Esophagus (tissue), 2 donors: Measurements from ENCODE around the gene S100A7. TPM values are rescaled to one million over a fixed set of nuclear protein-coding genes. Genes with fewer than 3 reads are reported as not detected.
"Not testable (repeated sequence)": the region's sequence is repeated elsewhere in the genome, so short reads cannot be mapped to it uniquely, and the experiment has no call there.

Source experiments
- H3K27ac ChIP-seq, 2 donors: one replicate each; pipeline ENCODE4 v1.5.1; 2013; ENCODE audit warnings: low read depth in 2 of 2, mild to moderate bottlenecking in 2 of 2, inconsistent platforms in 1 of 2, low read length in 1 of 2, moderate library complexity in 1 of 2
- H3K27me3 ChIP-seq, 2 donors: one replicate each; pipeline ENCODE4 v1.6.1; 2013; ENCODE audit warnings: low read length in 2 of 2, control low read depth in 1 of 2, mild to moderate bottlenecking in 1 of 2; ENCODE audit not compliant: insufficient read depth in 2 of 2, control insufficient read depth in 1 of 2
- H3K36me3 ChIP-seq, 2 donors: one replicate each; pipeline ENCODE4 v1.6.1; 2013; ENCODE audit warnings: low read length in 1 of 2; ENCODE audit not compliant: control insufficient read depth in 2 of 2, insufficient read depth in 2 of 2
- H3K4me1 ChIP-seq, 2 donors: one replicate each; pipeline ENCODE4 v1.6.1; 2013; ENCODE audit warnings: low read length in 1 of 2; ENCODE audit not compliant: control insufficient read depth in 2 of 2, insufficient read depth in 2 of 2
- H3K4me3 ChIP-seq, 2 donors: one replicate each; pipeline ENCODE4 v1.5.1; 2013; ENCODE audit warnings: low read length in 2 of 2, mild to moderate bottlenecking in 2 of 2, low read depth in 1 of 2, moderate library complexity in 1 of 2
- H3K9me3 ChIP-seq, 2 donors: one replicate each; pipeline ENCODE4 v1.6.1; 2013; ENCODE audit warnings: mild to moderate bottlenecking in 2 of 2, low read depth in 1 of 2, low read length in 1 of 2, moderate library complexity in 1 of 2; ENCODE audit not compliant: control insufficient read depth in 2 of 2, insufficient read depth in 1 of 2
- WGBS, 2 donors: extraction: QIAGEN DNeasy Blood & Tissue Kit; methylation state at CpG; one replicate each; pipeline ENCODE4 v1.1.7; 2013; 5-methylcytosine and 5-hydroxymethylcytosine counted together
- polyA plus RNA-seq, 2 donors: library from polyadenylated mRNA; stranded (reverse); fragments of 200-250 nt; gene quantifications; one replicate each; pipeline ENCODE4 v1.2.3, GENCODE V29; 2013
- donor health status: healthy with polysubstance abuse.
- donor health status: Bipolar disorder and iron deficiency.

The S100A7 gene
- polyA plus RNA-seq, 2 donors: 115 to 689 TPM

GRCh38 chr1:153459655-153460054 is 796 bp downstream of the S100A7 start:
- Histone ChIP-seq H3K4me3 (no peak overlapping the region), H3K4me1 (peaks cover 0 to 2% of the 10 kb centered on the region in 2 donors), H3K36me3 (no peaks in the 10 kb centered on the region), H3K27ac (no peak overlapping the region), H3K27me3 (no peaks in the 10 kb centered on the region), H3K9me3 (no peaks in the 10 kb centered on the region)
- 74 to 86% methylated on average over 2 of the region's 2 CpGs for WGBS, 2 donors

GRCh38 chr1:153456396-153456795 is 4.1 kb downstream of the S100A7 start:
- Histone ChIP-seq H3K36me3 (no peaks in the 10 kb centered on the region), H3K27me3 (no peaks in the 10 kb centered on the region), H3K4me1 (peaks cover 0 to 2% of the 10 kb centered on the region in 2 donors), H3K4me3 (no peak overlapping the region), H3K27ac (no peak overlapping the region), H3K9me3 (no peaks in the 10 kb centered on the region)
- 48 to 68% methylated on average over 1 of the region's 1 CpG for WGBS, 2 donors

- not testable (repeated sequence) for H3K4me3 ChIP-seq, H3K36me3 ChIP-seq, H3K9me3 ChIP-seq, H3K27ac ChIP-seq, H3K27me3 ChIP-seq, H3K4me1 ChIP-seq
- 85 to 86% methylated on average over 4 of the region's 4 CpGs for WGBS, 2 donors
Observed at GRCh38 chr1:153448851-153449250, 11.6 kb downstream of the S100A7 start.

GRCh38 chr1:153447498-153448170 is 12.8 kb downstream of the S100A7 start:
- 80 to 84% methylated on average over 1 of the region's 1 CpG for WGBS, 2 donors
- peaks cover 0 to 2% of the 10 kb centered on the region in 2 donors for H3K27me3 ChIP-seq

GRCh38 chr1:153444078-153444477 is 16.4 kb downstream of the S100A7 start:
- WGBS, 2 donors: 62 to 67% methylated on average over 5 of the region's 5 CpGs
- H3K27me3 ChIP-seq: no peaks in the 10 kb centered on the region
- no peak overlapping the region for H3K27ac ChIP-seq
- peaks cover 0 to 7% of the 10 kb centered on the region in 2 donors for H3K9me3 ChIP-seq
- no peak overlapping the region for H3K4me3 ChIP-seq
- no peaks in the 10 kb centered on the region for H3K4me1 ChIP-seq
- no peaks in the 10 kb centered on the region for H3K36me3 ChIP-seq

More at GRCh38 chr1:153447498-153448170, 12.8 kb downstream of the S100A7 start:
- Histone ChIP-seq H3K4me3 (no peak overlapping the region), H3K27ac (no peak overlapping the region), H3K36me3 (no peaks in the 10 kb centered on the region), H3K4me1 (no peaks in the 10 kb centered on the region), H3K9me3 (peaks cover 0 to 7% of the 10 kb centered on the region in 2 donors)

GRCh38 chr1:153443486-153443885 is 17.0 kb downstream of the S100A7 start:
- peaks cover 0 to 7% of the 10 kb centered on the region in 2 donors for H3K9me3 ChIP-seq
- H3K4me3 ChIP-seq: no peak overlapping the region
- H3K36me3 ChIP-seq: no peaks in the 10 kb centered on the region
- no peak overlapping the region for H3K27ac ChIP-seq
- no peaks in the 10 kb centered on the region for H3K27me3 ChIP-seq
- 49 to 60% methylated on average over 4 of the region's 4 CpGs for WGBS, 2 donors
- no peaks in the 10 kb centered on the region for H3K4me1 ChIP-seq

GRCh38 chr1:153441238-153441755 is 19.2 kb downstream of the S100A7 start:
- 44 to 46% methylated on average over 9 of the region's 9 CpGs for WGBS, 2 donors

GRCh38 chr1:153439273-153439672 is 21.2 kb downstream of the S100A7 start:
- Histone ChIP-seq H3K4me1 (no peaks in the 10 kb centered on the region), H3K36me3 (no peaks in the 10 kb centered on the region), H3K27ac (no peak overlapping the region), H3K27me3 (no peaks in the 10 kb centered on the region), H3K4me3 (no peak overlapping the region), H3K9me3 (peaks cover 0 to 8% of the 10 kb centered on the region in 2 donors)

More at GRCh38 chr1:153441238-153441755, 19.2 kb downstream of the S100A7 start:
- Histone ChIP-seq H3K9me3 (peaks cover 0 to 8% of the 10 kb centered on the region in 2 donors), H3K4me3 (no peak overlapping the region), H3K27me3 (no peaks in the 10 kb centered on the region), H3K4me1 (no peaks in the 10 kb centered on the region), H3K27ac (no peak overlapping the region), H3K36me3 (no peaks in the 10 kb centered on the region)

GRCh38 chr1:153438599-153438998 is 21.9 kb downstream of the S100A7 start:
- Histone ChIP-seq H3K9me3 (peaks cover 0 to 7% of the 10 kb centered on the region in 2 donors), H3K27ac (no peak overlapping the region), H3K4me3 (no peak overlapping the region), H3K36me3 (no peaks in the 10 kb centered on the region), H3K4me1 (no peaks in the 10 kb centered on the region), H3K27me3 (no peaks in the 10 kb centered on the region)
- WGBS, 2 donors: 72 to 77% methylated on average over 7 of the region's 7 CpGs

GRCh38 chr1:153437236-153437635 is 23.2 kb downstream of the S100A7 start:
- Histone ChIP-seq H3K36me3 (no peaks in the 10 kb centered on the region), H3K4me3 (no peak overlapping the region), H3K27ac (no peak overlapping the region), H3K27me3 (no peaks in the 10 kb centered on the region), H3K9me3 (peaks cover 0 to 2% of the 10 kb centered on the region in 2 donors), H3K4me1 (no peaks in the 10 kb centered on the region)
- 82 to 83% methylated on average over 4 of the region's 4 CpGs for WGBS, 2 donors
